GM10266 (cell line): ENCODE results near the gene MCM3.

Source experiments
- DNase-seq: peaks from one replicate; pipeline ENCODE4 v3.0.0; 2012; ENCODE audit errors: extremely low spot score
- TF ChIP-seq, protein P1 (sequence below): IDR thresholded peaks from 2 replicates; pipeline ENCODE4 v1.5.1; 2012; ENCODE audit warnings: mild to moderate bottlenecking, low read depth; ENCODE audit not compliant: control insufficient read depth, insufficient read depth; ENCODE audit errors: missing control alignments

MCM3 gene

DNA sequence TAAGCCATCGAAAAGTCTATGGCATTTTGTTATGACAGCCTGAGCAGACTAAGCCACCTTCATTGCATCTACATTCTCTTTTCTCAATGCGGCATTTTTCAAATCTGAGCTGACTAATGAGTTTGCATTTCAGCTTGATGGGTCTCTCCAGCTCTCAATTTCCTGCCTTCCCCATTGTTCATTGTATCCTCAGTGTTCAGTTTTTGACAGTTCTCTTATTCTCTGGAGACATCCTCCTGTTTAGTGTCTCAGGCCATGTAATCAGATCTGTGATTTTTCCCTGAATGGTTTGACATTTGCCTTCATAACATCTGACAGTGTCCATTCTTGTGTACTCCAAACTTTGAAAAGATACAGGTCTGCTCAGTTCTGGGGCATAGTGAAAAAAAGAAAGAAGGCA is 27.9 kb upstream of the MCM3 start:
- DNase-seq: no peak
- TF ChIP-seq, protein P1, sequence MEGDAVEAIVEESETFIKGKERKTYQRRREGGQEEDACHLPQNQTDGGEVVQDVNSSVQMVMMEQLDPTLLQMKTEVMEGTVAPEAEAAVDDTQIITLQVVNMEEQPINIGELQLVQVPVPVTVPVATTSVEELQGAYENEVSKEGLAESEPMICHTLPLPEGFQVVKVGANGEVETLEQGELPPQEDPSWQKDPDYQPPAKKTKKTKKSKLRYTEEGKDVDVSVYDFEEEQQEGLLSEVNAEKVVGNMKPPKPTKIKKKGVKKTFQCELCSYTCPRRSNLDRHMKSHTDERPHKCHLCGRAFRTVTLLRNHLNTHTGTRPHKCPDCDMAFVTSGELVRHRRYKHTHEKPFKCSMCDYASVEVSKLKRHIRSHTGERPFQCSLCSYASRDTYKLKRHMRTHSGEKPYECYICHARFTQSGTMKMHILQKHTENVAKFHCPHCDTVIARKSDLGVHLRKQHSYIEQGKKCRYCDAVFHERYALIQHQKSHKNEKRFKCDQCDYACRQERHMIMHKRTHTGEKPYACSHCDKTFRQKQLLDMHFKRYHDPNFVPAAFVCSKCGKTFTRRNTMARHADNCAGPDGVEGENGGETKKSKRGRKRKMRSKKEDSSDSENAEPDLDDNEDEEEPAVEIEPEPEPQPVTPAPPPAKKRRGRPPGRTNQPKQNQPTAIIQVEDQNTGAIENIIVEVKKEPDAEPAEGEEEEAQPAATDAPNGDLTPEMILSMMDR: no peak

DNA sequence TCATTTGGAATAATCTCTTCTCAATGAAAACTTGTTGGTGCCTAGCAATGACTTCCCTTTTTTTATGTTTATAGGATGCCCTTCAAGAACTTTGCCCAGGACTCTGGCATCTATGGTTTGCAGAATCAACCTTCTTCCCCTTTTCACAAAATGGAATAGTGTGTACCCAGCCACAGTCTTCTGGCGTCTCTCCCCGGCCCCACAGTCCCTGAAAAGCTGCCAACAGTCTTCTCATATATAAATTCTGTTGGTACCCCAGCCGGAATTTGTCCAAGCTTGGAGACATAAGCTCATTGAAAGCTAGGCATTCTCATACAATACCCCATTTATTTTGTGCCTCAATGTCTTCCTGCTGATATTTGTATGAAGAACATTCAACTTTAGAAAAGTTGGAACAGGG is 26.4 kb upstream of the MCM3 start:
- TF ChIP-seq, protein P1: no peak
- no peak for DNase-seq

DNA sequence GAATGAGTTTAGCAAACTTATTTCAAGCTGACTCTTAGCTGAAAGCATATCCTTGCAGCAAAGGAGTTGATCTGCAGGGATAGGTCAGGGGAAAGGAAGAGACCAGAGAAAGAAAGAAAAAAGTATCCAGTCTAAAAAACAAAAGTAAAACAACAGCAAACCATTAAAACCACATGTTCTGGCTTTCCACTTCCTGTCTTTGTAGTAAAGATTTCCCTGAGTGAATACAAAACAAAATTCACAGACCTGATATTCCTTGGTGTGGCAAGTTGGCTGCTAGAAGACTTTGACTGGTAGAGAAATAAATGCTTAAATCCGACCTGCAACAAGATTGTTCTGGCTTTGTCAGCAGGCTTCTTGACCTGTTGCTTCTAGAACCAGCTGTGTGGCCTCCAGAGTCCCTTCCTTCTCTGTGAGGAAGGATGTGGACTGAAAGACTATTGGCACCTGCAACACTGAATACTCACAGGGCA is 23.4 kb upstream of the MCM3 start:
- TF ChIP-seq, protein P1: no peak
- no peak for DNase-seq

DNA sequence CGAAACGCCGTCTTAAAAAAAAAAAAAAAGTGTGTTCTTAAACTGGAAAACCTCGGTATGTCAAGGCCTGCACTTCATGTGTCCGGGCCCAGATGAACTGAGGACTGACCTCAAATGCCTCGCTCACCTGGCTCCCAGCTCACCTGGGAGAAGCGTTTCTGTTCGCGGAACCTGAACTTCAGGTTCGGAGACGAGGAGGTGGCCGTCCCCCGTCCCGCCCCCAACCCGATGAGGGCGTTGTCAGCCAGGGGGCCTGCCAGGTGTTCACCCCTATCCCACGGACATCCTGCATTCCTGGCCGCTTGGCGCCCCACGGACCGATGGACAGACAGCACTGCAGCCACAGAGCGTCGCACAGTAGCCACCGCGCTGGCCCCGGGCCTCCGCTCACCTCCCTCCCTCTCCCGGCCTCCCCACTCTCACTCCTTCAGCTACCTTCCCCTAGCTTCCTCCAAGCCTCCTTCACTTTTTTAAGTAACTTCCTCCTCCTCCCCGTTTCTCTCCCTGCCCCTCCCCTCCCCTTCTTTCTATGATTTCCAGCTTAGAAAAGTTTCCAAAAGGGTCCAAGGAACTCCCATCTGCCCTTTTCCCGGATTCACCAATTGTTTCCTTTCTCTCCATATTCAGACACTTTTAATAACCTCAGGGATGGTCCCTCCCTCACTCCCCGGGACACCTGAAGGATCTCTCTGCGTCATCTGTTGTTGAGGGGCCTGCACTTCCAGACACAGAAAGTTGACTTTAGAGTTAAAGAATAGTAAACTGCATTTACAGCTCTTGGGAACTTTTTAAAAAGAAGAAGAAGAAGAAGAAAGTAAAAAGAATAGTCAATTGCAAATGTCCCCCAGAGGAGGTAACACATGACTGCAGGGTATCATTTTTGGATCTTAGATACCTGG is 22.7 kb upstream of the MCM3 start:
- DNase-seq: no peak
- TF ChIP-seq, protein P1: no peak

DNA sequence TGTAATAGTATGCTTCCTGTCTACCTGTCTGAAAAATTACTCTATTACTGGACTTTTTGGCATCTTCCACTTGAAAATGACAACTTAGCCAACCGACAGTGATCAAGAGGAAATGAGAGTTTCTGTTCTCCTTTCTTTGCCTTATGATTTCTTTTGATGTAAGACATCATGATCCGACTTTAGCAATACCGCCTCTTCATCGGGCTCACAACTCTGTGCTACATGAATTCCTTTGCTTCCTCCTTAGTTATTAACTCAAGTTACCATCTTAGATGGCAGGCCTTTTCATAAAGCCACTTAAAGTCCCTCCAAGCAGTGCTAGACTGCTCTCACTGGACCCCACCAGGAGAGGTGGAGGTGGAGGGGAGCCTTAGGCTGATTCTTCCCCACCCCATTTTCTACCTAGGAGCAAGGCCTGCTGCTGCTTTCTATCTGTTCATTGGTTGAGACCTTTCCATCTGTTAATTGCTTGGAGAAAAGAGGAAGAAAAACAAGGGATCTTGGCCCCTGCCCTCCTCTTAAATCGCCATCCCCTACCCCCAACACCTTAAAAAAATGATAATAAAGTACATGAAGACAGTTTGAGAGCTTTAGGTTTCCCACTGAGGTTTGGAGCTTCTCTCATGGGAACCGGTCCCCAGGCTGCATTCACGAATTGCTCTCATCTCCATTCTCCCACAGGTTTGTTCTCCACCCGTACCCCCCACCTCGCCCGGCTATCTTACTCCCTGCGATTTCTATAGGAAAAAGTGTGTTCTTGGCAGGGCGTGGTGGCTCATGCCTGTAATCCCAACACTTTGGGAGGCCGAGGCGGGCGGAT is 21.6 kb upstream of the MCM3 start:
- DNase-seq: peak; percentile 57
- TF ChIP-seq, protein P1: no peak

DNA sequence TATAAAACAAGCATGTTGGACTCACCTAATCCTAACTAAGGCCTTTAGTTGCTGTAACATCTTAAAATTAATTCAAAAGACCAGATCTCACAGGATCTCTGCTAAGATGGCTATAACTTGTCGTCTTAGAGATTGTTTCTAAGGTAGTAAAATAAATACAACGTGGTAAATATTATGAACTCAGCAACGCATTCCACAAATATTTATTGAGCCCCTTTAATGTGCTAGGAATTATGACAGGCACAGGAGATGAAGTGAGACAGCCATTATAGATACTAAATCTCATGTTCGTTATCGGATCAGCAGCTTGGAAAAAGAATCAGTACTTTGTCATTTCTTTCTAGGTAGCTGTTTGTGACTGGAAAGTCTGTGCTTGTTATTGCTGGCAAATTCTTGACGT is 20.9 kb upstream of the MCM3 start:
- TF ChIP-seq, protein P1: no peak
- DNase-seq: no peak
